ENCODE results near the gene BIK.

DNA sequence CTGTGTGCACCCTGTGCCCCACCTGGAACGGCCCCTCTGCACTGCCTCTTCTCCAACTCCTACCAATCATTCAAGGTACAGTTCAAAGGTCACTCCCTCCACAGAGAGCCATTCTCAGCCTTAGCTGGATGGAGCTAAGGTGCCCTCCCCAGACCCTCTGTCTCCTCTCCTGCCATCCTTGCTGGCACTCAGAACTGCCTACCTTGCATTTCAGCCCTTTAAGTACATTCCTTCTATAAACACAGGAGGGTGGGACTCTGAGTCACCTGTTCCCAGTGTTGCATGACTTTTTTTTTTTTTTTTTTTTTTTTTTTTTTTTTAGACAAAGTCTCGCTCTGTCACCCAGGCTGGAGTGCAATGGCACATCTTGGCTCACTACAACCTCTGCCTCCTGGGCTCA lies 29.9 kb upstream of the BIK start:
- TF ChIP-seq, protein P1, sequence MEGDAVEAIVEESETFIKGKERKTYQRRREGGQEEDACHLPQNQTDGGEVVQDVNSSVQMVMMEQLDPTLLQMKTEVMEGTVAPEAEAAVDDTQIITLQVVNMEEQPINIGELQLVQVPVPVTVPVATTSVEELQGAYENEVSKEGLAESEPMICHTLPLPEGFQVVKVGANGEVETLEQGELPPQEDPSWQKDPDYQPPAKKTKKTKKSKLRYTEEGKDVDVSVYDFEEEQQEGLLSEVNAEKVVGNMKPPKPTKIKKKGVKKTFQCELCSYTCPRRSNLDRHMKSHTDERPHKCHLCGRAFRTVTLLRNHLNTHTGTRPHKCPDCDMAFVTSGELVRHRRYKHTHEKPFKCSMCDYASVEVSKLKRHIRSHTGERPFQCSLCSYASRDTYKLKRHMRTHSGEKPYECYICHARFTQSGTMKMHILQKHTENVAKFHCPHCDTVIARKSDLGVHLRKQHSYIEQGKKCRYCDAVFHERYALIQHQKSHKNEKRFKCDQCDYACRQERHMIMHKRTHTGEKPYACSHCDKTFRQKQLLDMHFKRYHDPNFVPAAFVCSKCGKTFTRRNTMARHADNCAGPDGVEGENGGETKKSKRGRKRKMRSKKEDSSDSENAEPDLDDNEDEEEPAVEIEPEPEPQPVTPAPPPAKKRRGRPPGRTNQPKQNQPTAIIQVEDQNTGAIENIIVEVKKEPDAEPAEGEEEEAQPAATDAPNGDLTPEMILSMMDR (conservative IDR thresholded peaks at IDR 0.05; ENCODE audit: low read depth in 2 of 2): no peak
- no peak for TF ChIP-seq EZH2phosphoT487 (IDR thresholded peaks at IDR 0.05; ENCODE audit: unreplicated experiment)
- TF ChIP-seq, protein P2, sequence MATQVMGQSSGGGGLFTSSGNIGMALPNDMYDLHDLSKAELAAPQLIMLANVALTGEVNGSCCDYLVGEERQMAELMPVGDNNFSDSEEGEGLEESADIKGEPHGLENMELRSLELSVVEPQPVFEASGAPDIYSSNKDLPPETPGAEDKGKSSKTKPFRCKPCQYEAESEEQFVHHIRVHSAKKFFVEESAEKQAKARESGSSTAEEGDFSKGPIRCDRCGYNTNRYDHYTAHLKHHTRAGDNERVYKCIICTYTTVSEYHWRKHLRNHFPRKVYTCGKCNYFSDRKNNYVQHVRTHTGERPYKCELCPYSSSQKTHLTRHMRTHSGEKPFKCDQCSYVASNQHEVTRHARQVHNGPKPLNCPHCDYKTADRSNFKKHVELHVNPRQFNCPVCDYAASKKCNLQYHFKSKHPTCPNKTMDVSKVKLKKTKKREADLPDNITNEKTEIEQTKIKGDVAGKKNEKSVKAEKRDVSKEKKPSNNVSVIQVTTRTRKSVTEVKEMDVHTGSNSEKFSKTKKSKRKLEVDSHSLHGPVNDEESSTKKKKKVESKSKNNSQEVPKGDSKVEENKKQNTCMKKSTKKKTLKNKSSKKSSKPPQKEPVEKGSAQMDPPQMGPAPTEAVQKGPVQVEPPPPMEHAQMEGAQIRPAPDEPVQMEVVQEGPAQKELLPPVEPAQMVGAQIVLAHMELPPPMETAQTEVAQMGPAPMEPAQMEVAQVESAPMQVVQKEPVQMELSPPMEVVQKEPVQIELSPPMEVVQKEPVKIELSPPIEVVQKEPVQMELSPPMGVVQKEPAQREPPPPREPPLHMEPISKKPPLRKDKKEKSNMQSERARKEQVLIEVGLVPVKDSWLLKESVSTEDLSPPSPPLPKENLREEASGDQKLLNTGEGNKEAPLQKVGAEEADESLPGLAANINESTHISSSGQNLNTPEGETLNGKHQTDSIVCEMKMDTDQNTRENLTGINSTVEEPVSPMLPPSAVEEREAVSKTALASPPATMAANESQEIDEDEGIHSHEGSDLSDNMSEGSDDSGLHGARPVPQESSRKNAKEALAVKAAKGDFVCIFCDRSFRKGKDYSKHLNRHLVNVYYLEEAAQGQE (IDR thresholded peaks at IDR 0.05; ENCODE audit: unreplicated experiment): no peak
- TF ChIP-seq EZH2 (IDR thresholded peaks at IDR 0.05; ENCODE audit: low read depth, unreplicated experiment): no peak
